ENCODE results near the gene TEKTIP1.
"Not testable (repeated sequence)": the region's sequence is repeated elsewhere in the genome, so short reads cannot be mapped to it uniquely, and the experiment has no call there.

TEKTIP1 gene

DNA sequence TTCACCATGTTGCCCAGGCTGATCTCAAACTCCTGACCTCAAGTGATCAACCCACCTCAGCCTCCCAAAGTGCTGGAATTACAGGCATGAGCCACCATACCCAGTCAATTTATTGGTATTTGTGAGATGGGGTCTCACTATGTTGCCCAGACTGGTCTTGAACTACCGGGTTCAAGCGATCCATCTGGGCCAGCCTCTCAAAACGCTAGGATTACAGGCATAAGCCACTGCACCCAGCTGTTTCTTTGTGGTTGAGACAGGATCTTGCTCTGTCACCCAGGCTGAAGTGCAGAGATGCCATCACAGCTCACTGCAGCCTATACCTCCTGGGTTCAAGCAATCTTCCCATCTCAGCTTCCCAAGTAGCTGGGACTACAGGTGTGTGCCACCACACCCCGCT lies 42.8 kb downstream of the TEKTIP1 start:
- not testable (repeated sequence) for DNase-seq (ENCODE audit: low read depth in 1 of 2, low spot score in 1 of 2)

- DNase-seq (ENCODE audit: low read depth in 1 of 2, low spot score in 1 of 2), result not testable (repeated sequence)
Measured at GRCh38 chr19:3584036-3584802, 45.2 kb downstream of the TEKTIP1 start.

DNA sequence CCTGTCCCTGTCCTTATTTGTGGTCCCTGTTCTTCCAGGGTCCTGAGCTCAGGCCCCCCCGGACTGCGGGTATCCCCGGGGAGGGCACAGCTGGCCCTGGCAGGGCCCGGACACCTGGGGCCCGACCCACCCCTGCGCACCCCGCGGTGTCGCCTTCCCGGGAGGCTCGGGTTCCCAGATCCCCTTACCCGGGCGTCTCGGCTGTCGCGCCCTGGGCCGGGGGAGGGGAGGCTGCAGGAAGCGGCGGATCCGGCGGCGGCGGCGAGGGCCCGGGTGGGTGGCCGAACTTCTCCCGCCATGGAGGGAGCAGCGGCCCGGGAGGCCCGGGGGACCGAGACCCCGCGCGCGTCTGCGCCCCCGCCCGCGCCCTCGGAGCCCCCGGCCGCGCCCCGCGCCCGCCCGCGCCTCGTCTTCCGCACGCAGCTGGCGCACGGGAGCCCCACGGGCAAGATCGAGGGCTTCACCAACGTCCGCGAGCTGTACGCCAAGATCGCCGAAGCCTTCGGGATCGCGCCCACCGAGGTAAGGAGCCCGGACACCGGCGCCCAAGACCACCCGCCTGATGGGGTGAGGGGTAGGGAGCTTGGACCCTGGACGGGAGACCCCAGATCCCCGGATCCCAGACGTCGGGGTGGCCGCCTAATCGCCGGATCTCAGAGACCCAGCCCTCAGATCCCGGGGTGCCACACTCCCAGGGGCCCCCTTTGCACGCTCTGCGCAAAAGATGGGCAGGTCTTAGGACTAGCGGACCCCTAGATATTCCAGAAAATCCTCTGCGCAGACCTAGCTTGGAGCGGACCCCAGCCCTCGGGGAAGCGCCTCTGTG lies 46.5 kb downstream of the TEKTIP1 start, which contains the start of gene GIPC3:
Gene GIPC3 (plus strand): TSS at position 178 of the 826 bp plus-strand sequence. CDS start 120 bp downstream, at position 298.
- no peak for DNase-seq (ENCODE audit: low read depth in 1 of 2, low spot score in 1 of 2)

DNA sequence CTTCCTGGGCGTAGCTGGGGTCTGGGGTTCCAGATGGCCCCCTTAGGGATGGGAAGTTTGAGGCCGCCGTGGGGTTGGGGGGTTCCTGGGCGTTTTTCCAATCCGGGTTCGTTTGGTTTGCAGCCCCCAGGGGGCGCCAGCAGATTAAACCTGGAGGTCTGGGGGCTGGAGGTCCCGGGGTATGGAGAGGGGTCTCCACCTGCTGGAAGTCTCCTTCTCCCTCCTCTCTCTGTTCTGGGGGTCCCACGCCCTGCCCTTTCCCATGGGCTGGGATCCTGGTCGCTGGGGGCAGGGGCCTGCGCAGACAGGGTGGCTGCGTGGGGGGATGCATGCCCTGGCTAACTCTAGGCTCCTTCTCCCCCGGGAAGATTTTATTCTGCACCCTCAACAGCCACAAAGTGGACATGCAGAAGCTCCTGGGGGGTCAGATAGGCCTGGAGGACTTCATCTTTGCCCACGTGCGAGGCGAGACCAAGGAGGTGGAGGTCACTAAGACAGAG lies 47.2 kb downstream of the TEKTIP1 start:
- DNase-seq (ENCODE audit: low read depth in 1 of 2, low spot score in 1 of 2), result no peak

DNA sequence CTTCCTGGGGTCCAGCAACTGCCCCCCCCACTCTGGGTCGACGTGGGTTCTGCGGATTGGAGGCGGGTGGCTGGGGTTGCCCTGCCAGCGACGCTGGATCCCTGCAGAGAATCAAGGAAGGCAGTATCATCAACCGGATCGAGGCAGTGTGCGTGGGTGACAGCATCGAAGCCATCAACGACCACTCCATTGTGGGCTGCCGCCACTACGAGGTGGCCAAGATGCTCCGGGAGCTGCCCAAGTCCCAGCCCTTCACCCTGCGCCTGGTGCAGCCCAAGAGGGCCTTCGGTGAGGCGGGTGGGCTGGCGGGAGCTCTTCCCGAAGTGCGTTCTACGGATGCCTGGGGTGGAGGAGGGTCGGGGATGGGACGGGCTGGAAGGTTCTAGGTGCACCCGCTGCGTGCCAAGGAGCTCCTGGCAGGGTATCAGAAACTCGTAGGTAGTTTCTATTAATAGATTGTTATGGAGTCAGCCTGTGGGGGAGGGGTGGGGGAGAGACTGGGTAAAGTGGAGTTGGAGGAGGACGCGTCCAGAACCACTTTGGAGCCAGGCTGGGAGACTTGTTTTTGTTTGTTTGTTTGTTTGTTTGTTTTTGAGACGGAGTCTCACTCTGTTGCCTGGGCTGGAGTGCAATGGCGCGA lies 47.9 kb downstream of the TEKTIP1 start:
- DNase-seq (ENCODE audit: low read depth in 1 of 2, low spot score in 1 of 2), result no peak

GRCh38 chr19:3589439-3589838 lies 50.5 kb downstream of the TEKTIP1 start:
- DNase-seq (ENCODE audit: low read depth in 1 of 2, low spot score in 1 of 2), result no peak

- DNase-seq (ENCODE audit: low read depth in 1 of 2, low spot score in 1 of 2), result no peak
Measured at GRCh38 chr19:3589949-3590348, 51.0 kb downstream of the TEKTIP1 start.

DNA sequence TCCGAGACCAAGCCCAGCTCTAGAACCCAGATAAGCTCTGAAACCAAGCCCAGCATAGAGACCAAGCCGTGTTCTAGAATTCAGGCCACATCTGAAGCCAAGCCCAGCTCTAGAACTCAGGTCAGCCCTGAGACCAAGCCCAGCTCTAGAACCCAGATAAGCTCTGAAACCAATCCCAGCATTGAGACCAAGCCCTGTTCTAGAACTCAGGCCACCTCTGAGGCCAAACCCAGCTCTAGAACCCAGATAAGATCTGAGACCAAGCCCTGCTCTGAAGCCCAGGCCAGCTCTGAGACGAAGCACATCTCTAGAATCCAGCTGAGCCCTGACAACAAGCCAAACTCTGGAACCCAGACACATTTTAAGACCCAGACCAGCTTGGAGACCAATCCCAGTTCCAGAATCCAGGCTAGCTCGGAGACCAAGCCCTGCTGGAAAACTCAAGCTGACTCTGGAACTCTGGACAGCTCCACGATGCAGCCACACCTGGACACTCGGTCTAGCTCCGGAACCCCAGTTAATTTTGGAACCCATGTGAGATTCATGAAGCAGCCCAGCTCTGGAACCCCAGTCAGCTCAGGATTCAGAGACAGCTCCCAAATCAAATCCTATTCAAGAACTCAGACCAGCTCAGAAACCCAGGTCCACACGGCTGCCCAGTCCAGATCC lies 52.2 kb downstream of the TEKTIP1 start:
- DNase-seq (ENCODE audit: low read depth in 1 of 2, low spot score in 1 of 2), result no peak

GRCh38 chr19:3591876-3592613 lies 53.1 kb downstream of the TEKTIP1 start:
- DNase-seq (ENCODE audit: low read depth in 1 of 2, low spot score in 1 of 2), result no peak

GRCh38 chr19:3593156-3593555 lies 54.2 kb downstream of the TEKTIP1 start:
- no peak for DNase-seq (ENCODE audit: low read depth in 1 of 2, low spot score in 1 of 2)
